Measurements from ENCODE around the gene SETD3.

The SETD3 gene

DNA sequence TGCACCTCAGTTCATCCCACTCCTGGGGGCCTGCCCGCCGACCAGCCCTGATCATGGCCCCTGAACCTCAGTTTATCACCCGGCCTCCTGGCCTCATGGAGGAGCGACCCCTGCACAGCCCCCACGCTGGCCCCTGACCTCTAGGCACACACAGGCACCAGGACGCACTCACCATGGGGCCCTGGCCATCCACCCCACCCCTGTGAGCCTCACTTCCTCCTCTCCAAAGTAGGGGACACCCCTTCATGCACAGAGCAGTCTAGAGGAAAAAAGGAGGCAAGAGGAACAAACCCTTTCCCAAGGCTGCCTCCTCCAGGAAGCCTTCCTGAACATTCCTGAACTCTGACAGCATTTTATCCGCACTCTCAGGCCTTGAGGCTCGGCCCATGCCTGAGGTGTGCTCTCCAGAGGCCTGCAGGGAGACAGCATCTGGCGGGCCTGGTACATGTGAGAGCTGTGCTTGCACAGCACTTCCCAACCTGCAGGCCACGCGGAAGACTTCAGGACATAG is 40.0 kb upstream of the SETD3 start:
- no peak overlapping the region for H3K9ac ChIP-seq (ENCODE audit: low read length)
- H3K36me3 ChIP-seq (ENCODE audit: insufficient read depth, low read length), result no peaks in the 10 kb centered on the region

GRCh38 chr14:99519931-99520421 is 39.3 kb upstream of the SETD3 start:
- Histone ChIP-seq H3K27me3 (ENCODE audit: insufficient read depth, low read length) (0 out of 2 replicates have a peak, but pooled peaks cover 3% of the 10 kb centered on the region), H4K20me1 (ENCODE audit: insufficient read depth, low read length) (no peaks in the 10 kb centered on the region), H3K9me3 (ENCODE audit: low read length) (no peaks in the 10 kb centered on the region), H3K4me1 (ENCODE audit: insufficient read depth, low read length, severe bottlenecking) (no peaks in the 10 kb centered on the region), H3K27ac (ENCODE audit: low read depth, low read length, poor library complexity, severe bottlenecking) (no peak overlapping the region), H3K79me2 (ENCODE audit: insufficient read depth, low read length) (no peaks in the 10 kb centered on the region), H3K9me2 (ENCODE audit: low read depth, low read length) (no peaks in the 10 kb centered on the region), H2AFZ (ENCODE audit: low read length) (no peak overlapping the region), H3K4me2 (ENCODE audit: low read length) (no peak overlapping the region), H3F3A (ENCODE audit: insufficient read depth, low read length) (no peaks in the 10 kb centered on the region), H3K4me3 (ENCODE audit: low read depth, low read length, poor library complexity, severe bottlenecking) (no peak overlapping the region), H3K36me3 (ENCODE audit: insufficient read depth, low read length) (no peaks in the 10 kb centered on the region), H3K9ac (ENCODE audit: low read length) (no peak overlapping the region)
- no peak for TF ChIP-seq CTCF (IDR thresholded peaks at IDR 0.05; ENCODE audit: low read length)
- no peak for TF ChIP-seq EZH2 (IDR thresholded peaks at IDR 0.05; ENCODE audit: borderline replicate concordance, low read length)

More for the DNA sequence above, 40.0 kb upstream of the SETD3 start:
- no peaks in the 10 kb centered on the region for H3K4me1 ChIP-seq (ENCODE audit: insufficient read depth, low read length, severe bottlenecking)
- H3K4me2 ChIP-seq (ENCODE audit: low read length), result no peak overlapping the region
- no peak for TF ChIP-seq CTCF (IDR thresholded peaks at IDR 0.05; ENCODE audit: low read length)
- no peak for TF ChIP-seq EZH2 (IDR thresholded peaks at IDR 0.05; ENCODE audit: borderline replicate concordance, low read length)
- H3K27ac ChIP-seq (ENCODE audit: low read depth, low read length, poor library complexity, severe bottlenecking), result no peak overlapping the region
- H3K27me3 ChIP-seq (ENCODE audit: insufficient read depth, low read length), result 0 out of 2 replicates have a peak, but pooled peaks cover 3% of the 10 kb centered on the region
- H3F3A ChIP-seq (ENCODE audit: insufficient read depth, low read length), result no peaks in the 10 kb centered on the region
- no peaks in the 10 kb centered on the region for H3K79me2 ChIP-seq (ENCODE audit: insufficient read depth, low read length)
- no peaks in the 10 kb centered on the region for H4K20me1 ChIP-seq (ENCODE audit: insufficient read depth, low read length)
- H2AFZ ChIP-seq (ENCODE audit: low read length), result no peak overlapping the region
- no peak overlapping the region for H3K4me3 ChIP-seq (ENCODE audit: low read depth, low read length, poor library complexity, severe bottlenecking)
- no peaks in the 10 kb centered on the region for H3K9me2 ChIP-seq (ENCODE audit: low read depth, low read length)
- no peaks in the 10 kb centered on the region for H3K9me3 ChIP-seq (ENCODE audit: low read length)

- no peaks in the 10 kb centered on the region for H3K4me1 ChIP-seq (ENCODE audit: insufficient read depth, low read length, severe bottlenecking)
- H3K9me3 ChIP-seq (ENCODE audit: low read length), result no peaks in the 10 kb centered on the region
- no peaks in the 10 kb centered on the region for H4K20me1 ChIP-seq (ENCODE audit: insufficient read depth, low read length)
- H3K4me2 ChIP-seq (ENCODE audit: low read length), result no peak overlapping the region
- H3K9me2 ChIP-seq (ENCODE audit: low read depth, low read length), result no peaks in the 10 kb centered on the region
- no peaks in the 10 kb centered on the region for H3K27me3 ChIP-seq (ENCODE audit: insufficient read depth, low read length)
- no peak overlapping the region for H2AFZ ChIP-seq (ENCODE audit: low read length)
- no peaks in the 10 kb centered on the region for H3F3A ChIP-seq (ENCODE audit: insufficient read depth, low read length)
- no peaks in the 10 kb centered on the region for H3K36me3 ChIP-seq (ENCODE audit: insufficient read depth, low read length)
- no peaks in the 10 kb centered on the region for H3K79me2 ChIP-seq (ENCODE audit: insufficient read depth, low read length)
- H3K9ac ChIP-seq (ENCODE audit: low read length), result no peak overlapping the region
- H3K27ac ChIP-seq (ENCODE audit: low read depth, low read length, poor library complexity, severe bottlenecking), result no peak overlapping the region
- TF ChIP-seq EZH2 (IDR thresholded peaks at IDR 0.05; ENCODE audit: borderline replicate concordance, low read length) (no peak), CTCF (IDR thresholded peaks at IDR 0.05; ENCODE audit: low read length) (no peak)
- no peak overlapping the region for H3K4me3 ChIP-seq (ENCODE audit: low read depth, low read length, poor library complexity, severe bottlenecking)
Measured at GRCh38 chr14:99519347-99519881, 38.8 kb upstream of the SETD3 start.

Measured in OCI-LY1 (cell line).